GM10266 (cell line): ENCODE data around the gene WDR33.

Experiments
- DNase-seq: peaks from one replicate; pipeline ENCODE4 v3.0.0; 2012; ENCODE audit errors: extremely low spot score
- CTCF ChIP-seq: IDR thresholded peaks from 2 replicates; pipeline ENCODE4 v1.5.1; 2012; ENCODE audit warnings: mild to moderate bottlenecking, low read depth; ENCODE audit not compliant: control insufficient read depth, insufficient read depth; ENCODE audit errors: missing control alignments

Gene WDR33

GRCh38 chr2:127688405-127688804 is 122.6 kb downstream of the WDR33 start:
- no peak for DNase-seq
- TF ChIP-seq CTCF, result no peak

GRCh38 chr2:127685410-127686080 is 125.4 kb downstream of the WDR33 start:
- no peak for DNase-seq

GRCh38 chr2:127683757-127684156 is 127.2 kb downstream of the WDR33 start:
- DNase-seq, result no peak

More at GRCh38 chr2:127685410-127686080, 125.4 kb downstream of the WDR33 start:
- no peak for TF ChIP-seq CTCF

GRCh38 chr2:127683056-127683455 is 127.9 kb downstream of the WDR33 start:
- TF ChIP-seq CTCF, result no peak
- no peak for DNase-seq

More at GRCh38 chr2:127683757-127684156, 127.2 kb downstream of the WDR33 start:
- TF ChIP-seq CTCF, result no peak

GRCh38 chr2:127681976-127682857 is 128.8 kb downstream of the WDR33 start:
- TF ChIP-seq CTCF, result no peak
- DNase-seq, result no peak

- DNase-seq, result no peak
- TF ChIP-seq CTCF, result no peak
These were observed 129.6 kb downstream of the WDR33 start for GRCh38 chr2:127681288-127681804.
